Stimulated activated CD4-positive, alpha-beta T cell treated with anti-CD3 and anti-CD28 coated beads, Interleukin-2, amount 100 ng/mL, for 48 hours (primary cell): ENCODE data around the gene SRCIN1.

Experiments
- DNase-seq, 2 donors: peaks; one replicate each; pipeline ENCODE4 v3.0.0-alpha.2; 2020

Gene SRCIN1

DNA sequence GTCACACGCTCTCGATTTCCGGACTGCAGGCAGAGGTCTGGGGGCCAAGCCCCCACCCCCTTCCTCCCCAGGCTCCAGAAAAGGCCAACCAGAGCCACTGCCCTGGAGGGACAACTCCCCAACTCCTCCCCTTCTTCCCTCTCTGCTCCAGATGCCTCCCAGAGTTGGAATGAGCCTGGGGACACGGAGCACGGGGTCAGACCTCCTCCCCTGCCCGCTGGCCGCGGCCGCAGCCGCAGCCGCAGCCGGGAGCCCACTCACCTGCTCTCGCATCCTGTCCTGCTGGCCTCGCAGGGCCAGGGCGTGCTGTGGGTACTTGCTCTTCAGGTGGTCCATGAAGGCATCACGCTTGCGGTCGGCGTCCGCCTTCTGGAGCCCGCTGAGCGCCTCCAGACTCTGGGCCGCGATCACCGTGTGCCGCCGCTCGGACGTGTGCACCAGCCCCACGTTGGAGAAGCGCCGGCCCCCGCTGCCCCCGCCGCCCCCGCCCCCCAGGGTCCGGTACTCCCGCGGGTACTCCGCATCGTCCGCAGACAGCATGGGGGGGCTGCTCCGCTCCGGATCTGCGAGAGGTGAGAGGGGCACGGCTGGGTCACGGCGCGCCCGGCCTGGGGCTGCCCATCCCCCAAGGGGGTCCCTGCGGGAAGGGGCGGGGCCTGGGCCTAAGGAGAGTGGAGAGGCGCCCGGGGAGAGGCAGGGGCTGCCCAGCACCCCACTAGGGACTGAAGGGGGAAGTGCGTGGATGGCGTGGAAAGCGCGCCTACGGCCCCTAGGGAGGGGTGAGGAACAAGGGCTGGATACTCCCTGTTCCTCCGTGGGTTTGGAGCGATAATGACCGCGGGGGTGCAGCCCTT lies 27.3 kb downstream of the SRCIN1 start:
- DNase-seq: no peak

DNA sequence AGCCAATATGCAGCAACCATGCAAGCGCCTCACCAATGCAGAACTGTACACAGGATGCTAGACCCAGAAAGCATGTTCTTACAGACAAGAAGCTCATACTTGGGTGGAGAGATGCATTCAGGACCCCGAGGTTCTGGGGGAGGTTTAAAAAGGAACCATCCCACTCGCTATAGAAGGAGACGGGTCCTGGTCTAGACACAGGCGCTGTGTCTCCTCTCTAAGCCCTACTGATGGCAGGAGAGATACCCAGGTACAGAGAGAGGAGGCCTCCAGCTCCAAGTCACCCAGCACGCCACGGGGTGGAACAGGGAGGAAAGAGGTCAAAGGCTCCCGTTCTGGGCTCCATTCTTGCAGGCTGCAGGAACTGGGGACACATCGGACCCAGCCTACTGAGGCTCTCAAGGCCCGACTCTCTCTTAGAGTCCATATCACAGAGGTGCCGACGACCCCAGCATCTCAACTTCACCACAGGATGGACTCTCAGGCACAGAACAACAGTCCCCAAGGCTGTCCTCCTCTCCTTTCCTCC lies 28.0 kb downstream of the SRCIN1 start:
- DNase-seq: no peak

DNA sequence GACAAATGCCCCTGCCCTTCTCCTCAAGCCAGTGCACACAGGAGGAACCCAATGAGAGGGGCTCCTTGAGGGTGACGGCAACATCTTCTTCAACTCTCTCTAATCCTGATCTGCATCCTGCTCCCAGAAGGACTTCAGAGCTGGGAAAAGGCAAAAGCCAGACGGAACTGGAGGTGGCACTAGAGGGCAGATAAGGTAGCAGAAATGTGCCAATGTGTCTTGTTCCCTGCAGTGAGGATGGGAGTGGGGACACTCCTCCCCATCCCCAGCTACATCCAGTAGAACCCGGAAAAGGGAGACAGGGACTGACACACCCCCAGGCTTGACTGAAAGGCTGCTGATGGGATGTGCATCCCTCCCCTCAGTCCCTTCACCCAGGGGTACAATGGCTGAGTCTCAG lies 28.5 kb downstream of the SRCIN1 start:
- DNase-seq: no peak

DNA sequence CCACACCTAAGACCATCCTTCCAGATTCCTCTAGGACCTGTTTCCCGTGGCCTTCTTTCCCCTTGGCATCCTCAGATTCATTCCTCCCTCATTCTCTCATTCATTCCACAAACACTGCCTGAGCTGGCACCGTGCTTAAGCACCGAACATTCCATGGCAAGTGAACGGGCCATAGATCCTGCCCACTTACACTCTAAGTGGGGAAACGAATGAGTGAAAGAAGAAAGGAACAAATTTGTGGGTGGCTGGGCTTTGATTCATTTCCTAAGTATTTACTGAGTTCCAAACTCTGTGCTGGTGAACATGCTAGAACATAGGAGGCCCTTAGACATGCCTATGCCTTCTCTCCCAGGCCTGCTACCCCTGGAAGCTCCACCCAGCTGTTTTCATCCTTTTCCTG lies 30.0 kb downstream of the SRCIN1 start:
- DNase-seq: no peak

DNA sequence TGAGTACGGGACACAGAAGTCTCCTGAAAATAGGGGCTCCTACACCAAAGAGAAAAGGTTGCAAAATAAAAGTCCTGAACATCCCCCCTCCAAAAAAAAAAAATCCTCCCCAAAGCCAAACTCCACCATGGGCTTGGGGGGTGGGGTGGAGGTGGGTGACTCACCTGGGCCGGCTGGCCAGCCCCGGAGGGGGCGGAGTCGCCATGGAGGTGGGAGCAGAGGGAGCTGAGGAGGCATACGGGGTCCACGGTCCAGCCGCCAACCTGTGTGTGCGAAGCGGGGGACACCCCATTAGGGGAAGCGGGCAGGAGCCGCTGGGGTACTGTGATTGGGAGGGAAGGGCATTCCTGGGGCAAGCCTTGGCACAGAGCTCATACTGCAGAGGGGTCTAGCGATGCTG lies 31.0 kb downstream of the SRCIN1 start:
- no peak for DNase-seq

DNA sequence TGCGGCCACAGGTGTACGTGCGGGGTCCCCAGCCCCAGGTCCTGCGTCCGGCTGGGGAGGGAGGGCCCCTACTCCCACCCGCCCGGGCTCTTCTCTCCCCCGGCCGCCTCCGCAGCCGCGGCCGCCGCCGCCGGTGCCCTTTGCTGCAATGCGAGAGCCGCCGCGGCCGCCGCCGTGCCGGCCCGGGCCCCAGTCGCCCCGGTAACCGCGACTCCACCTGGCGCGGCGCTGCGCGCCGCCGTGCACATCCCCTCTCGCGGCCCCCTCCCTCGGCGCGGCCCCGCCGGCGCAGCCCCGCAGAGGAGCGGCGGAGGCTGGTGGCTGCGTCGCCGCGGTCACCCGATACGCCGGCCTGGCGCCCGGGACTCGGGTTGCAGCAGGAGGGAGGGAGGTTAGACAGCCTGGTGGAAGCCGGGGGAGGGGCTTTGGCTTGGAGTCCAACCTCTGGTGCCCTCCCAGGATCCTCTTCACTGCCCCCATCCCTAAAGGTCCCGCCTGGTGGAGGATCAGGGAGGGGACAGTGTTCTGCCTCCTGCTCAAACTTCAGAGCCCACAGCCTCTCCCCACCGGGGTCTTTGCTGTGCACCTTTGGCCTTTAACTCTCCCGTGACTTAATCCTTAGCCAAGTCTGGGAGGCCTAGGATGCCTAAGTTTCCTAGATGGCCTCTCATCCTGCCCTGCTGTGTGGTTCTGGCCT lies 32.9 kb downstream of the SRCIN1 start:
- no peak for DNase-seq

DNA sequence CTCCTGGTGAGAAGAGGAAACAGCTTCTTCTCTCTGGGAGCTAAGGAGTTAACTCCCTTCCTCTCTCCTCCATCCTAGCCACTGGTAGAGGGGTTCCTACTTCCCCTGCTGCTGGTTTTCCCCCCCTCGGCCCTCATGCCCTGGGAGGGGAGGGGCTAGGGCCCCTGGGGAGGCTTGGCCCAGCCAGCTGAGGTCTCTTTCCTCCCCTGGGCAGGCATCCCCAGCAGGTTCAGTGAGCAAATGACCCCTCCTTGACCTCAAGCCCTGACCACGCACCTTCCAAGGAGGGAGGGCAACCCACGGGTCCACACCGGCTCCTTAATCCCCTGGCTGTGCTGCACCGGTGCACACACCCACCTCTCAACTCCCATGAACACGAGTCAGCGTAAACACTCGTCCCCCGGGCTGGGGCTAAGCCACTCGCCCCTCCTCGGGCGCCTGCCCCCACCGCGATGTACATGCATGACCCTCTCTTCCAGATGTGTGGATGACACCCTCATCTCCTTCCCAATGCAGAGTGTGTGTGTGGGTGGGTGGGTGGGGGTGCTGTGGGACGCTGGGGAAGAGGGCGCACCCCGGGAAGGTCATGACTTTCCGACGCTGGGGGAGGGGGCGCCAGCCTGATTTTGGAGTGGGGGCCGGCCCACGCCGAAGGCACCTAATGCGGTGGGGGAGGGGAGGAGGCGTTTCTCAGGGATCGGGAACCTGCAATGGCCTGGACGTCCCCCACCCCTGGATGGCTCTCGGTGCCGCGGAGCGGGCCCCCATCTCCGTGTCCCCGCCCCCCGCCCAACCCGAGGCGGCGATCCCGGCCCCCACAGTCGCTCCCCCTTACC lies 33.7 kb downstream of the SRCIN1 start:
- DNase-seq: no peak

DNA sequence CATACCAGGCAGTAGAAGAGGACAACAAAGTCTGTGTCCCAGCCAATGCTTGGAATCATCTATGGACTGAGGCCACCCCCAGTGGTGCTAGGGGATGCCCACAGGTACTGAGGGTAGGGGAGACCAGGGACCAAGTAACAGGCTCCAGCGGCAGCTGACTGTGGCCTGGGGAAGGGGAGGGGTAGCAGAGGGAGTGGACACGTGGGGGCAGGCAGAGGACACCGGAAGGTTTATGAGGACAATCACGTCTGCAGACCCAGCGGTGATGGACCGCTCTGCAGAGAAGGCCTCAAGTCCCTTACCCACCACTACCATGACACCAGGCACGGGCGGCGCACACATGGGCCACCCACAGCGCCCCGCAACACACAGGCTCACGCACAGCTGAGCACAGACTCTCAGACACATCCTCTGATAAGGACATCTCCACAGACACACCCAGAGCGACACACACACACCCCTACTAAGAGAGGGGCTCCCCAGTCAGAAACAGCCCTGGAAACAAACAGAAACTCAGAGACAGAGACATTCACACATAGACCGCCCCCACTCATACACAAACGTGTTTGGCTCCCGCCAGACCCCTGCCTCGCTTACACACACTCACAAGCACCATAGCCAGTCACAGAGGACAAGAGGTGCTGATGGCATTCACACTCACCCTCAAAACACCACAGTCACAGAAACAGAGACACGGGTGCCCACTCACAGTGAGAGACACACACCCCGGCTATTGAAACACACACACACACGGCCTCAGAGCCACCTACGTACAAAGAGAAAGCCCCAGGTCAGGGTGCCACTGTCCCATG lies 35.8 kb downstream of the SRCIN1 start:
- DNase-seq: no peak

DNA sequence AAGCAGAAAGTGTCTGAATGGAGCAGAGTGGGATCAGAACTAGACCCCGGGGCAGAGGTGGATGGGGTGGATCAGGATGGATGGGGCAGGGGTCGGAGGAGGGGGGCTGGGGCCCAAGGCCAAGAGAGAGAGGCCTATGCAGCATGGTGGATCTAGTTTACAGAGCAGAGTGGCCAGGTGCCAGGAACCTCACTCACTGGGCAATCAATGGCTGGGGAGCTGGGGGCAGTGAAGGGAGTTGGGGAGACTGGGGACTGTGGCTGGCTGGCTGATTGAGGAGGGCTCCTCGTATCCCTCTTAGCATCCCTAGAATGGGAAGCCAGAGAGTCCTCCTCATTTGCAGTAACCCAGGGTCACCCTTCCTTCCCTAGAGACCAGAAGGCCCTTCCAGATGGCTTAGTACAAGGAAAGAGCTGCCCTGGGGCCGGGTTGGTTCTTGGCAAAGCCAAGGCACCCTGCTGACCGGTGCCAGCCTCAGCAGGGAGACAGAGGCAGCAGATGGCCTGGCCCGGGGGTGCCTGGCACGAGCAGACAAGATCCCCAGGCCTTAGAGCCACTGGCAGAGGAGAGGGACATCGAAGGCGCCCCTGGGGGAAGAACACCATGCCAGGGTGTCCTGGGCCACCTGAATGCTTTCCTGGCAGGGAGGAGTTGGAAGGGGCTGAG lies 36.8 kb downstream of the SRCIN1 start:
- DNase-seq: no peak

DNA sequence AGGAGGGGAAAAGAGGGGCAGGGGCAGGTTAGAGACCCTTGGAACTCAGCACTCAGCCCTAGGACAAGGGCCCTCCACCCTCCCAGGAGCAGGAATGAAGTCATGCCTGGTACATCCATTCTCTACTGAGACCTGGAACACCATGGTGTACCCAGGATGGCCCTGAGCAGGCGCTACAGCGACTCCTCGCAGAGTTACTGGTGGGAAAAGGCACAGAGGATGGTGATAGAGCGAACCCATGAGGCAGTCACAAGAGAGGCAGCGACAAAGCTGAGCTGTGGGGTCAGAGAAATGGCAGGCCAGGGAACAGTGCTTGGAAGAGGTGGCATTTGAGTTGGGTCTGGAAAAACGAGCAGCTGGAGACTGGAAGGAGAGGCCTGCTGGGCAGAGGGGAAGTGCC lies 37.5 kb downstream of the SRCIN1 start:
- no peak for DNase-seq

DNA sequence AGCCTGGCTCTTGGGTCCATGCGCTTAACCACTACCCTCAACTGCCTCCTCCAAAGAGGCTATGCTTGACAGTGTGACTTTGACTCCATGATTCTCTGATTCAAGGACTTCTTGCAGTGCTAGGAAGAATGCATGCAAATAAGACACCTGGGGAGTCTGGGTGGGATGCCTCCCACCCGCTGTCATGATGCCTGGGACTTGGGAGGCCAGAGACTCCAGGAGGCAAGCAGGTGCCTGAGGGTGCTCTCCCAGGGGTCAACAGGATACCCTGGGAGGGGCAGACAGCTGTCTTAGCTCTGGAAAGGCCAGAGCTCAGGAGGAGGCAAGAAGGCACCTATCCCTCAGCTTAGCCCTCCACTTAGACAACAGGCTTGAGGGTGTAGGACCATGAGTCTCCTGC lies 38.4 kb downstream of the SRCIN1 start:
- no peak for DNase-seq

DNA sequence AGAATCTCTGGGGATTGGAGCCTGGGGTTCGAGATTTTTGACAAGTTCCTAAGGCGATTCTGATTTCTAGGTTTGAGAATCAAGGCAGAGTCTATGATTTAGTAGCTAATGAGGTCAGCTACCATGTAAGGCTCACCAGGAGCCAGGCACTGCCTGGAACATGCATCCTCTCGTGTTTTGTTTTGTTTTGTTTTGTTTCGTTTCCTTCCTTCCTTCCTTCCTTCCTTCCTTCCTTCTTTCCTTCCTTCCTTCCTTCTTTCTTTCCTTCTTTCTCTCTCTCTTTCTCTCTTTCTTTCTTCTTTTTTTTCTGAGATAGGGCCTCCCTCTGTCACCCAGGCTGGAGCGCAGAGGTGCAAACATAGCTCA lies 39.1 kb downstream of the SRCIN1 start:
- no peak for DNase-seq

DNA sequence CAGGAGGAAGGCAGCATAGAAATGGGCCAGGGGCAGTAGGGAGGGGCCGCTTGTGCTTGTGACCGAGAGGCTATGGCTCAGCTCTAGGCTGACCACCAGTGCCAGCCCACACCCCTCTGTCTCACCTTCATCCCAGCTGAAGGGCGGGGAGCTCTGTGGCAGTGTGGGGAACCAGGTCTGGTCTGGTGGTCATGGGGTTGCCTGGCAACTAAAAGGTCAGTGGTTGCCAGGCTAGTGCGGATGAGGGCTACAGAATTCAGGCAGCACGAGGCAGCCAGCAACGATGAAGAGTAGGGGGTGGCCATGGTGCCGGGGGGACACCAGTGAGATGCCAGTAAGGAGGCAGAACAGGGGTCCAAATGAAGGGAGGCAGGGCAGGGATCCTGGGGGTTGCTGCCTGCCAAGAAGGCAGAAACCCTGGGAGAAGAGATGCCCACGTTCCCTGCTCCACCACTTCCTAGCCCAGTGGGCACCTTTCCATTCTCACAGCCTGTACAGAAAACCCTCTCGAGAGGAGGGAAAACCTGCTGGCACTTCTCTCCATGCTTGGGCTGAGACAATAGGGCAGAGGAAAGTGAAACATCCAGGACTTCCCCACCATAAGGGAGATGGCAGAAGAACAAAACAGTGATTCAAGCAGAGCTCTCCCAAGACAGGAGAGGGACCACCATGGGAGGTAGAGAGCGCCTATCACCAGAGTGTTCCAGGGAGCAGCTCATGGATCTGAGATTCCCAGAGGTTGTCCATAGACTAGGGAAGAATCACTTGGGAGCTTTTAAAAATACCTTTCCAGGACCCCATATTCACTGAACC lies 39.7 kb downstream of the SRCIN1 start:
- DNase-seq: no peak

DNA sequence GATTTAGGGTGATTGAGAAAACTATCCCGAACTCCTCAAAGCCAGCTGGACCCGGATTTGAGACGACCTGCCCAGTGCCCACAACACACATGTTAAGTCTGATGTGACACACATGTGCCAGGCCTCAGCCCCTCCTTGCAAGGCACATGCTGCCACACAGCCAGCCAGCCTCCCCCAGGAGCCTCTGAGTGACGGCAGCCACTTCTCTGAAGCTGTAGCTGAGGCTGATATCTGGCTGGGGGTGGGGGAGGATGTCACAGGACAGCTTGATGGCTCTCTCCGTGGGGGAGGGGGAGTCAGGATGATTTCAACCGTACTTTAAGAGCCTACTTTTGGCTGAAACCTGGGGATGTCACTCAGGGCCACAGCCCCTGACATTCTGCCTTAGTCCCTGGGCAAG lies 40.9 kb downstream of the SRCIN1 start:
- DNase-seq: no peak

DNA sequence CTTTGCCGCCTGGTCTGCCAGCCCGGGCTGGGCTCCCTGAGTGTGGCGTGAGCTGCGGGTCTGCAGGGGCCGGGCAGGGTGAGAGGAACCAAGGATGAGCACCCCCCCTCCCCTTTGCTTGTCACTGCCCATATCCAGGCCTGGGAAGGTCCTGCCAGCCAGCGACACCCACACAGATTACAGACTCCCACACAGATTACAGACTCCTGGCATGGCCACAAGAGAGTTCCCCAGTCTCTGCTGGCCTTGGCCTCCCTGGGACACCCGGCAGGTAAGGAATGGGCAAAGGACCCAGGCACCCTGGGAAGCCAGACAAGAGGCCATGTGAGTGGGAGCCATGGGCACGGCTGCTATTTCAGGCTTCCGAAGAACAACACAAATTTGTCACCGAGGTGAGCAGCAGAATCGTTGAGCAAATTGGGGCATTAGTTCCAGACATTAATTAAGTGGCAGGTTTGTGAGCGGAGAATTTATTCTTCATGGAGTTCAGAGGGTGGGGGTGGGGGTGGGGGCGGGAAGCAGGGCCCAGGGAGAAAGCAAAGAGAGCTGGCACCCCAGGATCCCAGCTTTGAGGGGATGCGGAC lies 41.4 kb downstream of the SRCIN1 start:
- DNase-seq: no peak

DNA sequence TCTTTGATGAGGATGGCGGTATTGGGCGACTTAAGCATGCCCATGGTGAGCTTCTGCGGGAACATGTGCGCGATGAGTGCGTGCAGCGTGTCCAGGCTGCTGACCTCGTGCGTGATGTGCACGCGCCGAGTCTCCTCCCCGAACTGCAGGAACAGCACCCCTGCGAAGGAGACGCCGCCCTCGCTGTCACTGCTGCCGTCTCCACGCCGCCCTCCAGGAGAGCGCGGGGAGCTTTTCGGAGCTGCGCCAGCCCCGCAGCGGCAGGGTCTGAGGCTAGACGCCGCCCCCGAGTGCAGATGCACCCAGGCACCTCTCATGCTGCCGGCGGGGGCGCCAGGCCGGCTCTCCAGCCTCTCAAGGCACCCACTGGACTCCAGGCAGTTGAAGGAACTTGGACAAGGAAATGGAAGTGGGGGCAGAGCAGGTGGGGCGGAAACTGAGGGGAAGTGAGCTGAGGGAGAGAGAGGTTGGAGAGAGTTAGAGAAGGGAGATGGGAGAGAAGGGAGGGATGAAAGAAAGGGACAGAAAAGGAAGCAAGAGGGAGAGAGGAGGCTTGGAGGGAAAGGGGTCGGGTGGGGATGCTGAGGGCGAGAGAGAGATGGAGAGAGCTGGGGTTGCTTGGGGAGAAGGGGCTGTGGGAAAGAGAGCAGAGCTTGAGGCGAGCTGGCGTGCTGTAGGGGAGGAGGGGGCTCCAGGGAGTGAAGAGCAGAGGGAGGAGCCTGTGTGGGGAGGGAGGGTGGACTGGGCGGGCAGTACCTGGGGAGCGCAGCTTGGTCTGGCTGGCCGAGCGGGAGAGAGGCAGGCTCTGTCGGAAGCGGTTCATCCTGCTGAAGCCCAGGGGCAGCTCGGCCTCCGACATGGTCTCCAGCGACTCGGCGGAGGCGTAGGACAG lies 42.1 kb downstream of the SRCIN1 start:
- no peak for DNase-seq

DNA sequence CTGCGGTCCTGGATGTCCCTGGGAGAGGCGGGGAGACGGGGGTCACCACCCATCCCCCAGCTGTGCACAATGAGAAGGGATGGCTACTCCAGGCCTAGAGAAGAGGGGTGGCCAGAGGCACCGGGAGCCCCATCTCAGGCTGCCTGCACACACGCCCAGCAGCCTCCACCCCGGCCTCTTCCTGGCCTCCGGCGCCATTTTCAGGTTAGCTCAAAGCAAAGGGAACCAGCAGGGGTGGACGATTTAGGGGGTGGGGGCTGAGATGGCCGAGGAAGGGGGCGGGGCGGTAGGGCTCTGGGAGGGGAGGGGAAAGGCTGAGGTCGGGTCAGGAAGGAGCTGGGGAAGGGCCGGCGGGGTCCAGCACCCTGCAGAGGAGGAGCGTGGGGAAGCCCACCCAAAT lies 42.8 kb downstream of the SRCIN1 start:
- no peak for DNase-seq

DNA sequence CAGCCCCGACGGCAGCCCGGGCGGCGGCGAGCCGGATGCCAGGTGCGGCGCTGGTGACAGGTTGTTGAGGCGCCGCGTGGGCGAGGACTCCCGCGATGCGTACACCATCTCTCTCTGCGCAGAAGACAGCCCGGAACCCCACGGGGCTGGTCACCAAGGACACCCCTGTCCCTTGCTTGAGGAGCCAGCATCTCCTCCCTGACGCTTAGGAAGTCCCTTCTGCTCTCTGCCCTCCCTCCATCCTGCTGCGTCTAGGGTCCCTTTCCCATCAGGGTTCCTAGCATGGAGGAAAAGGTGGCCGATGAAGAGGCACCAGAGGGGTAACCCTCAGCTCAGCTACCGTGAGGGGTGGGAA lies 43.6 kb downstream of the SRCIN1 start:
- DNase-seq: no peak

DNA sequence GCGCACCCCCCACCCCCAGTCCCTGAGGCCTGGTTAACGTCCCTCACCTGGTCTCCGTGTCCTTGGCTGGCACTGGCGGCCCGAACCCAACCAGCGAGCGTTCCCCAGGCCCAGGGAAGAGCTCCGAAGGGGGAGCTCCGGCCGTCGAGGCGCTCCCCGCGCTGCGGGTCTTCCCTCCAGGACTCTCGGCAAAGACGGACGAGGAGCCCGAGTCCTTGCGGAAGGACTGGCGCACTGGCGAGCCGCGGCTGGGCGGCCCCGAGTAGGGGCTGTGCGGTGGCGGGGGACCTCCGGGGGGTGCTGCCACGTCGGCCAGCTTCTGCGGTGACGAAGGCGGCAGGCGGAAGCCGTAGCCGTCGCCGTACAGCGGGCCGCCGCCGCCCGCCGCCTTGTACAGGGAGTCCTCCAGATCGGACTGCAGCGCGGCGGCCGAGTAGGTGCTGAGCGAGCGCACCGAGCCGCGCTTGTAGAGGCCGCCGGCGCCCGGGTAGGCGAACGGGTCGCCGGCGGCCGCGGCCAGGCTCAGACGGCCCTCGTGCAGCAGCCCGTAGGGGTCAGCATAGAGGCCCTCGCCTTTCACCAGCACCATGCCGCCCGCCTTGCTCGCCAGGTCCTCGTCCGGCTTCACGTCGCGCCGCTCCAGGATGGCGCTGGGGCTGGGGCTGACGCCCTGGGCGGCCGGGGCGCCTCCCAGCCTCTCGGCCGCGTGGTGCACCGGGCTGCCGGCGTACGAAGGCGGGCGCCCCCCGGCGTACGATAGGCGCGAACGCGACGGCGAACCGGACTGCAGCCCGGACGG lies 44.1 kb downstream of the SRCIN1 start:
- DNase-seq: no peak
